Esophagus squamous epithelium (tissue), 5 donors: ENCODE results near the gene RAMP3. TPM values are rescaled to one million over a fixed set of nuclear protein-coding genes. Genes with fewer than 3 reads are reported as not detected.

Source experiments
- DNase-seq: peaks from one replicate; lab custom pipeline; 2025; lab: John Stamatoyannopoulos, UW
- H3K27ac ChIP-seq, 4 donors: fragments of 200-600 bp; sonication (generic); one replicate each; pipeline ENCODE4 v1.5.1; 2016 to 2019; ENCODE audit warnings: mild to moderate bottlenecking in 1 of 4
- H3K27me3 ChIP-seq, 4 donors: fragments of 200-600 bp; sonication (generic); 1 replicate in 3 of 4; 2 replicates in 1 of 4; pipeline versions ENCODE4 v1.5.1 to v1.6.0; 2017 to 2021; ENCODE audit warnings: antibody characterized with exemption in 1 of 4
- H3K36me3 ChIP-seq, 3 donors: fragments of 200-600 bp; sonication (generic); one replicate each; pipeline ENCODE4 v1.5.1; 2016 to 2019
- H3K4me1 ChIP-seq, 3 donors: fragments of 200-600 bp; sonication (generic); one replicate each; pipeline ENCODE4 v1.5.1; 2017 to 2019
- H3K4me3 ChIP-seq, 4 donors: fragments of 200-600 bp; sonication (generic); 1 replicate in 3 of 4; 2 replicates in 1 of 4; pipeline ENCODE4 v1.5.1; 2016 to 2019; ENCODE audit warnings: mild to moderate bottlenecking in 2 of 4, moderate library complexity in 1 of 4
- H3K9me3 ChIP-seq, 3 donors: fragments of 200-600 bp; sonication (generic); one replicate each; pipeline ENCODE4 v1.5.1; 2016 to 2019
- CTCF ChIP-seq, 6 experiments: fragments of 450-650 bp in 4 of 6; fragments of 200-600 bp in 2 of 6; sonication (generic) in 2 of 6; IDR thresholded peaks; one replicate each; pipeline ENCODE4 v1.5.1; 2016 to 2019; ENCODE audit warnings: antibody characterized with exemption in 6 of 6, mild to moderate bottlenecking in 4 of 6, moderate library complexity in 4 of 6
- POLR2A ChIP-seq, 4 donors: fragments of 450-650 bp; IDR thresholded peaks; one replicate each; pipeline ENCODE4 v1.6.1; 2017; ENCODE audit warnings: antibody characterized with exemption in 4 of 4, mild to moderate bottlenecking in 4 of 4, moderate library complexity in 3 of 4
- WGBS, 2 donors: methylation state at CpG; one replicate each; pipeline ENCODE4 v1.1.5; 2018; 5-methylcytosine and 5-hydroxymethylcytosine counted together
- intact Hi-C: fragments of 100-400 bp; cut with DNase I; formaldehyde crosslinking; loops from one replicate; pipeline ENCODE4 v1.15.0; 2022
- total RNA-seq, 4 donors: library from RNA; depleted of rRNA; stranded (reverse); fragments of >200 nt; gene quantifications; one replicate each; pipeline ENCODE4 v1.1.0, GENCODE V29; 2016
- donor health status: DM: yes; HTN: yes; CAD: no.

RAMP3 gene
- total RNA-seq, 4 donors from 2014 or later: 7.1 to 35.9 (median 13.2) TPM

- no peak overlapping the region for H3K4me3 ChIP-seq
- no peak for DNase-seq
- intact Hi-C loops: no loop called here
- no peaks in the 10 kb centered on the region for H3K4me1 ChIP-seq
- peaks cover 0 to 46% (median 0%) of the 10 kb centered on the region in 4 donors for H3K27me3 ChIP-seq
- WGBS, 2 donors: 62 to 83% methylated on average over 8 to 15 of the region's 19 CpGs
- TF ChIP-seq POLR2A (IDR thresholded peaks at IDR 0.05) (no peak), CTCF (IDR thresholded peaks at IDR 0.05) (no peak)
- no peaks in the 10 kb centered on the region for H3K36me3 ChIP-seq
- H3K9me3 ChIP-seq: no peaks in the 10 kb centered on the region
- H3K27ac ChIP-seq: no peak overlapping the region
Observed at GRCh38 chr7:45146531-45147379, 10.8 kb upstream of the RAMP3 start.

- Histone ChIP-seq H3K4me3 (no peak overlapping the region), H3K36me3 (no peaks in the 10 kb centered on the region), H3K27me3 (peaks cover 0 to 46% (median 0%) of the 10 kb centered on the region in 4 donors), H3K4me1 (no peaks in the 10 kb centered on the region), H3K9me3 (no peaks in the 10 kb centered on the region), H3K27ac (no peak overlapping the region)
- intact Hi-C loops: no loop called here
- TF ChIP-seq CTCF (IDR thresholded peaks at IDR 0.05) (no peak), POLR2A (IDR thresholded peaks at IDR 0.05) (no peak)
- 65 to 67% methylated on average over 15 of the region's 32 CpGs for WGBS, 2 donors
- DNase-seq: no peak
Observed at GRCh38 chr7:45147858-45148652, 9.5 kb upstream of the RAMP3 start.

GRCh38 chr7:45148653-45148973 lies 9.0 kb upstream of the RAMP3 start:
- Histone ChIP-seq H3K9me3 (no peaks in the 10 kb centered on the region), H3K4me3 (no peak overlapping the region), H3K27ac (no peak overlapping the region), H3K4me1 (no peaks in the 10 kb centered on the region), H3K27me3 (peaks cover 0 to 46% (median 0%) of the 10 kb centered on the region in 4 donors), H3K36me3 (no peaks in the 10 kb centered on the region)
- 86 to 89% methylated on average over 10 of the region's 10 CpGs for WGBS, 2 donors
- intact Hi-C loops: no loop called here
- no peak for DNase-seq
- TF ChIP-seq POLR2A (IDR thresholded peaks at IDR 0.05): no peak
- TF ChIP-seq CTCF (IDR thresholded peaks at IDR 0.05): no peak

- Histone ChIP-seq H3K36me3 (no peaks in the 10 kb centered on the region), H3K4me3 (no peak overlapping the region), H3K27me3 (peaks cover 0 to 37% (median 0%) of the 10 kb centered on the region in 4 donors), H3K4me1 (peaks cover 0 to under 1% (median 0%) of the 10 kb centered on the region in 3 donors), H3K9me3 (no peaks in the 10 kb centered on the region), H3K27ac (no peak overlapping the region)
- WGBS, 2 donors: 46 to 69% methylated on average over 2 to 3 of the region's 5 CpGs
- TF ChIP-seq POLR2A (IDR thresholded peaks at IDR 0.05) (no peak), CTCF (IDR thresholded peaks at IDR 0.05) (no peak)
- intact Hi-C loops: no loop called here
- no peak for DNase-seq
Observed at GRCh38 chr7:45149606-45150005, 8.0 kb upstream of the RAMP3 start.

- DNase-seq: no peak
- no peaks in the 10 kb centered on the region for H3K9me3 ChIP-seq
- 72 to 79% methylated on average over 11 of the region's 11 CpGs for WGBS, 2 donors
- H3K4me3 ChIP-seq: no peak overlapping the region
- peaks cover 0 to 6% (median 4%) of the 10 kb centered on the region in 3 donors for H3K4me1 ChIP-seq
- intact Hi-C loops: no loop called here
- TF ChIP-seq CTCF (IDR thresholded peaks at IDR 0.05) (no peak), POLR2A (IDR thresholded peaks at IDR 0.05) (no peak)
- peaks cover 0 to 35% (median 0%) of the 10 kb centered on the region in 4 donors for H3K27me3 ChIP-seq
- H3K36me3 ChIP-seq: no peaks in the 10 kb centered on the region
- no peak overlapping the region for H3K27ac ChIP-seq
Observed at GRCh38 chr7:45150199-45150598, 7.4 kb upstream of the RAMP3 start.
